Muscle of back (tissue), 11 donors: ENCODE measurements around the gene ABCG4. TPM values are rescaled to one million over a fixed set of nuclear protein-coding genes. Genes with fewer than 3 reads are reported as not detected.
A peak's percentile ranks its signal among the peaks of the same experiment; 100 is the strongest.

Experiments
- DNase-seq, 3 donors: peaks; one replicate each; pipeline versions ENCODE4 v3.0.0 to v3.0.0-alpha.2; 2013
- polyA plus RNA-seq, 10 donors: library from polyadenylated mRNA; unstranded; fragments of 120-200 nt; gene quantifications; one replicate each; pipeline ENCODE4 v1.2.1, GENCODE V29; 2013; ENCODE audit not compliant: insufficient read length in 10 of 10

ABCG4 gene
- polyA plus RNA-seq, 10 donors, result 0.10 to 0.60 (median 0.32) TPM

- DNase-seq, result peak in 2 of 3 donors; percentile 45 to 54
Measured at GRCh38 chr11:119206511-119207414, 57.9 kb downstream of the ABCG4 start.

DNA sequence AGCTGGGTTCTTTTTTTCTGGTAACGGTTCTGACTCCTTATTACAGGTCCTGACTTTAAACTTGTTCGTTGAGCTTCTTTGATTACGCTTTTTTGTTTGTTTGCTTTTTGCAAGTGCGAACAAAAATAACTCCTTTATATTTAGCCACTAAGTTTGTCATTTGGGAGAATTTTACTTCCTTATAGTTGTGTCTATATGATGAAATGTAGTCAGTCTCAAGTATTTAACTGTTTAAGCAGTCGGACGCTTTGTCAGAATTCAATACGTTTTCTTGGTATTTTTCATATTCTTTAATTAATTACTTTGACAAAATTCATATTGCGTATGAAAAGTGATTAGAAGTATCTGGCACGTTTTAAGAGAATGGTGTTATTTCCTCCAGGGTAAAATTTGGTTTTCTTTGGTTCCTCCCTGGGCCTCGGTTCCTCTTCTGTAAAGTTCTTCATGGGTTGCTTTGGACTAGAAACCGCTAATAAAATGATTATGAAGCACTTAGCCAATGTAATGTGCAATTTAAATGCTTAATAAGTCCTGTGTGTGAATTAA, 58.6 kb downstream of the ABCG4 start:
- DNase-seq, result no peak

- no peak for DNase-seq
Measured at GRCh38 chr11:119209186-119209585, 60.3 kb downstream of the ABCG4 start.

DNA sequence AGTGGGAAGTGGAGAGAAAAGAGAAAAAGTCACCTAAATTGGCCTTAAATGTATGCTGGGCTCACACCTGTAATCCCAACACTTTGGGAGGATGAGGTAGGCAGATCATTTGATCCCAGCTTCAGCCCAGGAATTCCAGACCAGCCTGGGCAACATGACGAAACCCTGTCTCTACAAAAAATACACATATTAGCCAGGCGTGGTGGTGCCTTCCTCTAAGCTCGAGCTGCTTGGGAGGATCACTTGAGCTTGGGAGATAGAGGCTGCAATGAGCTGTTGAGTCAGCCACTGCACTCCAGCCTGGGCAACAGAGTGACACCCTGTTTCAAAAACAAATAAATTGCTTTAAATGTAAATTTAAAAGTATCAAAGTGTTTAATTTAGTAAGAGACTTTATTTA, 61.2 kb downstream of the ABCG4 start:
- no peak for DNase-seq

Other genes starting within 250 kb of the ABCG4 start
- 10 to 100 TPM; 48.2 to 88.1 (median 62.4) TPM for gene BCL9L, start 223.1 kb upstream of the ABCG4 start, polyA plus RNA-seq
- 1 to 10 TPM in 4 of 10 donors, under 1 TPM in 6; 0.56 to 2.4 (median 0.87) TPM for gene UPK2, start 192.8 kb upstream of the ABCG4 start, polyA plus RNA-seq
- under 1 TPM in 2 of 10 donors, not detected in 8; 0.22 to 0.30 TPM for gene FOXR1, start 177.3 kb upstream of the ABCG4 start, polyA plus RNA-seq
- gene CENATAC, start 150.9 kb upstream of the ABCG4 start, polyA plus RNA-seq, result 10 to 100 TPM in 8 of 10 donors, 1 to 10 TPM in 2; 7.1 to 28.2 (median 12.0) TPM
- gene RPS25, start 130.7 kb upstream of the ABCG4 start, polyA plus RNA-seq, result 1,000 to 10,000 TPM; 1,511 to 2,041 (median 1,652) TPM
- gene TRAPPC4, start 130.3 kb upstream of the ABCG4 start, polyA plus RNA-seq, result 10 to 100 TPM; 41.7 to 55.9 (median 48.0) TPM
- 10 to 100 TPM in 5 of 10 donors, 1 to 10 TPM in 5; 8.4 to 13.0 (median 10.0) TPM for gene SLC37A4, start 118.2 kb upstream of the ABCG4 start, polyA plus RNA-seq
- gene HYOU1, start 91.8 kb upstream of the ABCG4 start, polyA plus RNA-seq, result 10 to 100 TPM; 35.3 to 62.1 (median 41.8) TPM
- 10 to 100 TPM; 24.9 to 35.4 (median 27.8) TPM for gene VPS11, start 81.2 kb upstream of the ABCG4 start, polyA plus RNA-seq
- 10 to 100 TPM; 18.2 to 28.9 (median 23.0) TPM for gene HMBS, start 64.2 kb upstream of the ABCG4 start, polyA plus RNA-seq
- gene DPAGT1, start 47.2 kb upstream of the ABCG4 start, polyA plus RNA-seq, result 10 to 100 TPM; 24.4 to 35.7 (median 30.7) TPM
- gene C2CD2L, start 41.7 kb upstream of the ABCG4 start, polyA plus RNA-seq, result 1 to 10 TPM; 6.4 to 9.4 (median 7.1) TPM
- 10 to 100 TPM; 13.7 to 25.0 (median 17.8) TPM for gene HINFP, start 27.5 kb upstream of the ABCG4 start, polyA plus RNA-seq
- 10 to 100 TPM in 9 of 10 donors, 1 to 10 TPM in 1; 9.7 to 12.4 (median 11.6) TPM for gene NLRX1, start 19.7 kb downstream of the ABCG4 start, polyA plus RNA-seq
- gene NHERF4, start 36.4 kb downstream of the ABCG4 start, polyA plus RNA-seq, result under 1 TPM in 5 of 10 donors, not detected in 5; 0.09 to 0.34 (median 0.22) TPM
- 10 to 100 TPM; 10.1 to 16.7 (median 13.2) TPM for gene CBL, start 57.3 kb downstream of the ABCG4 start, polyA plus RNA-seq
- gene MCAM, start 168.1 kb downstream of the ABCG4 start, polyA plus RNA-seq, result 100 to 1,000 TPM; 177 to 226 (median 196) TPM
- gene RNF26, start 185.5 kb downstream of the ABCG4 start, polyA plus RNA-seq, result 10 to 100 TPM; 11.7 to 22.9 (median 16.1) TPM
- 10 to 100 TPM; 15.2 to 36.1 (median 25.4) TPM for gene C1QTNF5, start 191.8 kb downstream of the ABCG4 start, polyA plus RNA-seq
- under 1 TPM in 1 of 10 donors, not detected in 9; 0.07 TPM for gene MFRP, start 197.7 kb downstream of the ABCG4 start, polyA plus RNA-seq
- gene USP2, start 232.6 kb downstream of the ABCG4 start, polyA plus RNA-seq, result 10 to 100 TPM; 18.1 to 66.0 (median 44.8) TPM